Measurements from ENCODE around the gene CHI3L1. TPM values are rescaled to one million over a fixed set of nuclear protein-coding genes. Genes with fewer than 3 reads are reported as not detected.

The CHI3L1 gene
- total RNA-seq, 1 experiment from 2014 or later, result not detected

- H4K91ac ChIP-seq (ENCODE audit: insufficient read length, low read depth, low read length), result no peak overlapping the region
- H3K27ac Mint-ChIP-seq, result peak overlapping the region in 1 of 3 experiments; percentile 66; a peak in 3 of 7 replicates
- no peak overlapping the region for H4K5ac ChIP-seq (ENCODE audit: insufficient read length, low read depth, low read length)
- no peak overlapping the region for H3K9ac ChIP-seq (ENCODE audit: extremely low read depth, insufficient read length, low read length)
- H2BK120ac ChIP-seq (ENCODE audit: low read depth, low read length, poor library complexity, severe bottlenecking), result no peak overlapping the region
- H4K20me1 ChIP-seq (ENCODE audit: control insufficient read depth, insufficient read depth, insufficient read length), result no peaks in the 10 kb centered on the region
- WGBS (ENCODE audit: extremely low coverage, insufficient read length, low lambda C conversion rate), result no CpG with 5 or more reads among the region's 7 CpGs
- H2BK20ac ChIP-seq (ENCODE audit: low read depth, low read length, poor library complexity, severe bottlenecking), result no peak overlapping the region
- H3K23ac ChIP-seq (ENCODE audit: insufficient read length, low read depth, low read length), result no peak overlapping the region
- no peak overlapping the region for H2BK12ac ChIP-seq (ENCODE audit: insufficient read length, low read depth, low read length)
- no peak overlapping the region for H2BK5ac ChIP-seq (ENCODE audit: insufficient read length, low read length)
- no peaks in the 10 kb centered on the region for H3K27me3 ChIP-seq (ENCODE audit: insufficient read depth, low read length)
- H3K18ac ChIP-seq (ENCODE audit: insufficient read length, low read depth, low read length), result no peak overlapping the region
- TF ChIP-seq CTCF (conservative IDR thresholded peaks at IDR 0.05), result no peak
- peaks cover 82 to 97% of the 10 kb centered on the region in 2 experiments for H3K4me1 Mint-ChIP-seq
- H3K14ac ChIP-seq (ENCODE audit: insufficient read depth, low read length), result no peak overlapping the region
- H3K4me2 ChIP-seq (ENCODE audit: insufficient read depth, insufficient read length, low read length), result no peak overlapping the region
- no peak overlapping the region for H3K56ac ChIP-seq (ENCODE audit: insufficient read length, low read depth, low read length)
- no peaks in the 10 kb centered on the region for H3K9me3 ChIP-seq (ENCODE audit: control insufficient read depth, low read depth, low read length)
- no peak overlapping the region for H2AFZ ChIP-seq (ENCODE audit: low read length)
- H3K9me3 Mint-ChIP-seq, result no peaks in the 10 kb centered on the region; a peak in 1 of 5 replicates
- no peak overlapping the region for H3K4me3 Mint-ChIP-seq
- H3K36me3 Mint-ChIP-seq (ENCODE audit: insufficient read depth in 1 of 3, low read depth in 3 of 3), result no peaks in the 10 kb centered on the region
- H4K8ac ChIP-seq (replicated peaks; ENCODE audit: insufficient read length, low read depth, low read length), result no peak overlapping the region
- no peaks in the 10 kb centered on the region; the same call in none of the 2 replicates for H3K27me3 Mint-ChIP-seq (ENCODE audit: low read depth)
- no peak overlapping the region for H3T11ph ChIP-seq (ENCODE audit: low read length)
- no peaks in the 10 kb centered on the region for H3K23me2 ChIP-seq (ENCODE audit: insufficient read length, low read depth, low read length, poor library complexity, severe bottlenecking)
- DNase-seq, result no peak
- H2BK15ac ChIP-seq (ENCODE audit: low read depth, low read length), result no peak overlapping the region
- H3K4me1 ChIP-seq (ENCODE audit: insufficient read depth, low read length), result peaks cover 24% of the 10 kb centered on the region
- no peak overlapping the region for H3K27ac ChIP-seq (ENCODE audit: insufficient read length, low read depth, low read length)
- no peak overlapping the region for H3K4ac ChIP-seq (ENCODE audit: low read depth, low read length)
- no peaks in the 10 kb centered on the region for H3K79me1 ChIP-seq (ENCODE audit: insufficient read depth, low read depth, low read length, poor library complexity, severe bottlenecking)
- no peaks in the 10 kb centered on the region for H3K79me2 ChIP-seq (ENCODE audit: insufficient read depth, low read length)
- no peak overlapping the region for H2AK5ac ChIP-seq (ENCODE audit: insufficient read length, low read length)
Measured at GRCh38 chr1:203149188-203149840, 37.2 kb downstream of the CHI3L1 start.
